Activated CD4-positive, alpha-beta T cell treated with anti-CD3 and anti-CD28 coated beads for 1 hour (primary cell): ENCODE measurements around the gene SH3PXD2A.
A peak's percentile ranks its signal among the peaks of the same experiment; 100 is the strongest.

Experiments
- DNase-seq: peaks from one replicate; pipeline ENCODE4 v3.0.0-alpha.2; 2020

SH3PXD2A gene

GRCh38 chr10:103595933-103596726 is 259.2 kb downstream of the SH3PXD2A start:
- no peak for DNase-seq

- DNase-seq = no peak
These were observed 262.3 kb downstream of the SH3PXD2A start for GRCh38 chr10:103593022-103593570.

GRCh38 chr10:103592186-103593021 is 263.0 kb downstream of the SH3PXD2A start:
- peak; percentile 13 for DNase-seq

- DNase-seq = no peak
These were observed 264.6 kb downstream of the SH3PXD2A start for GRCh38 chr10:103590744-103591291.

- DNase-seq = no peak
These were observed 265.3 kb downstream of the SH3PXD2A start for GRCh38 chr10:103590060-103590459.

- DNase-seq = no peak
These were observed 266.2 kb downstream of the SH3PXD2A start for GRCh38 chr10:103589074-103589630.

- DNase-seq = no peak
These were observed 268.3 kb downstream of the SH3PXD2A start for GRCh38 chr10:103587073-103587472.

GRCh38 chr10:103585011-103585405 is 270.4 kb downstream of the SH3PXD2A start:
- no peak for DNase-seq

- peak; percentile 66 for DNase-seq
These were observed 271.0 kb downstream of the SH3PXD2A start for GRCh38 chr10:103584216-103585010.

- no peak for DNase-seq
These were observed 271.5 kb downstream of the SH3PXD2A start for GRCh38 chr10:103583871-103584215.

GRCh38 chr10:103582331-103583123 is 272.8 kb downstream of the SH3PXD2A start:
- no peak for DNase-seq

GRCh38 chr10:103581499-103581898 is 273.9 kb downstream of the SH3PXD2A start:
- no peak for DNase-seq

- DNase-seq = no peak
These were observed 274.9 kb downstream of the SH3PXD2A start for GRCh38 chr10:103580430-103580829.

GRCh38 chr10:103580011-103580410 is 275.4 kb downstream of the SH3PXD2A start:
- DNase-seq = no peak

GRCh38 chr10:103578782-103579382 is 276.5 kb downstream of the SH3PXD2A start:
- DNase-seq = no peak

- DNase-seq = no peak
These were observed 278.5 kb downstream of the SH3PXD2A start for GRCh38 chr10:103576862-103577261.

GRCh38 chr10:103576076-103576471 is 279.3 kb downstream of the SH3PXD2A start:
- DNase-seq = no peak

- no peak for DNase-seq
These were observed 279.8 kb downstream of the SH3PXD2A start for GRCh38 chr10:103575416-103576075.

GRCh38 chr10:103574097-103575061 is 281.0 kb downstream of the SH3PXD2A start:
- no peak for DNase-seq
